Ovary (tissue), 3 donors: ENCODE results near the gene UIMC1.

Experiments used
- POLR2A ChIP-seq: fragments of 450-650 bp; IDR thresholded peaks from one replicate; pipeline ENCODE4 v1.6.1; 2017; ENCODE audit warnings: antibody characterized with exemption, mild to moderate bottlenecking, moderate library complexity
- TF ChIP-seq, protein P1 (sequence below), 3 donors: fragments of 450-650 bp in 2 of 3; fragments of 200-600 bp in 1 of 3; IDR thresholded peaks; one replicate each; pipeline versions ENCODE4 v1.5.1 to v1.8.0; 2016 to 2022; ENCODE audit warnings: antibody characterized with exemption in 3 of 3, mild to moderate bottlenecking in 1 of 3
- donor health status: DM: no; HTN: no; CAD: no.

DNA sequence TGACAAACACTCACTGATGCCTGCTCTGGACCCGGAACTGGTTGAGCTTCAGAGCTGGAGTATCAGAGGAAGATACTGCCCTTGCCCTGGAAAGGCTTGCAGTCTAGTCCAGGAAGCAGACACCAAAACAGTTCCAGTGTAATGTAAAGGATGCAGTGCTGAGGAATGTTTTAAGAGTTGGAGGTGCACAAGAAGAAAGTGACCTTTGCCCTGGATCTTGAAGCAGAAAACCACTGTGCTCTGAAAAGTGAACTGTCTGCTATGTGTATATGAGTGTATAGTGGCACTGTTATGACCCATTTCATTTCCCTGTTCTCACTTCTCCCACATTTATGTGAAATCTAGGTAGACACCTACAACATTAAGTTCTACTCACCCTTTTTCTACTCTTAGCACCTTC, 18.0 kb upstream of the UIMC1 start:
- TF ChIP-seq, protein P1, sequence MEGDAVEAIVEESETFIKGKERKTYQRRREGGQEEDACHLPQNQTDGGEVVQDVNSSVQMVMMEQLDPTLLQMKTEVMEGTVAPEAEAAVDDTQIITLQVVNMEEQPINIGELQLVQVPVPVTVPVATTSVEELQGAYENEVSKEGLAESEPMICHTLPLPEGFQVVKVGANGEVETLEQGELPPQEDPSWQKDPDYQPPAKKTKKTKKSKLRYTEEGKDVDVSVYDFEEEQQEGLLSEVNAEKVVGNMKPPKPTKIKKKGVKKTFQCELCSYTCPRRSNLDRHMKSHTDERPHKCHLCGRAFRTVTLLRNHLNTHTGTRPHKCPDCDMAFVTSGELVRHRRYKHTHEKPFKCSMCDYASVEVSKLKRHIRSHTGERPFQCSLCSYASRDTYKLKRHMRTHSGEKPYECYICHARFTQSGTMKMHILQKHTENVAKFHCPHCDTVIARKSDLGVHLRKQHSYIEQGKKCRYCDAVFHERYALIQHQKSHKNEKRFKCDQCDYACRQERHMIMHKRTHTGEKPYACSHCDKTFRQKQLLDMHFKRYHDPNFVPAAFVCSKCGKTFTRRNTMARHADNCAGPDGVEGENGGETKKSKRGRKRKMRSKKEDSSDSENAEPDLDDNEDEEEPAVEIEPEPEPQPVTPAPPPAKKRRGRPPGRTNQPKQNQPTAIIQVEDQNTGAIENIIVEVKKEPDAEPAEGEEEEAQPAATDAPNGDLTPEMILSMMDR (IDR thresholded peaks at IDR 0.05) = no peak
- no peak for TF ChIP-seq POLR2A
